SK-N-SH (cell line): ENCODE results near the gene FUT2. TPM values are rescaled to one million over a fixed set of nuclear protein-coding genes. Genes with fewer than 3 reads are reported as not detected.

Source experiments
- CTCF ChIA-PET: fragments of 300-600, 350-600 bp; formaldehyde crosslinking; extraction: SDS; loops from one replicate; lab custom pipeline; 2021; lab: Yijun Ruan, JAX
- POLR2A ChIA-PET: fragments of 350-600 bp; sonication (Branson Sonifier 250); formaldehyde crosslinking; extraction: SDS; loops from one replicate; lab custom pipeline; 2020; ENCODE audit warnings: antibody characterized with exemption, inconsistent platforms; lab: Yijun Ruan, JAX
- DNase-seq: peaks from one replicate; pipeline ENCODE4 v3.0.0; 2012
- H2AFZ ChIP-seq: fragments of 200-600 bp; sonication (generic); 2 replicates; pipeline ENCODE4 v1.8.1; 2016; ENCODE audit warnings: antibody characterized with exemption, mild to moderate bottlenecking, low read depth
- H3F3A ChIP-seq: fragments of 200-600 bp; sonication (generic); replicated peaks from 2 replicates; pipeline ENCODE3; 2016; ENCODE audit warnings: antibody characterized with exemption, mild to moderate bottlenecking; ENCODE audit not compliant: insufficient read depth
- H3K27ac ChIP-seq, 2 experiments: fragments of 200-500 bp in 1 of 2; fragments of 200-600 bp in 1 of 2; sonication (Bioruptor generic) in 1 of 2; sonication (generic), shearing (Covaris generic) in 1 of 2; 2 replicates each; pipeline versions ENCODE4 v1.5.1 to v1.6.1; 2014 to 2016; ENCODE audit warnings: low read depth in 2 of 2, inconsistent platforms in 1 of 2, low read length in 1 of 2, mild to moderate bottlenecking in 1 of 2, mixed read lengths in 1 of 2
- H3K27me3 ChIP-seq: fragments of 200-600 bp; sonication (generic), shearing (Covaris generic); 2 replicates; pipeline ENCODE4 v1.6.1; 2016; ENCODE audit warnings: mixed run types; ENCODE audit not compliant: insufficient read depth
- H3K36me3 ChIP-seq, 2 experiments: fragments of 200-500 bp in 1 of 2; fragments of 200-600 bp in 1 of 2; sonication (Bioruptor generic) in 1 of 2; sonication (generic) in 1 of 2; replicated peaks in 1 of 2; 2 replicates each; pipeline versions ENCODE3 to v1.5.1; 2014 to 2016; ENCODE audit warnings: low read length in 1 of 2, mild to moderate bottlenecking in 1 of 2; ENCODE audit not compliant: insufficient read depth in 2 of 2, control insufficient read depth in 1 of 2
- H3K4me1 ChIP-seq, 2 experiments: fragments of 200-500 bp in 1 of 2; fragments of 200-600 bp in 1 of 2; sonication (Bioruptor generic) in 1 of 2; sonication (generic), shearing (Covaris generic) in 1 of 2; 2 replicates each; pipeline versions ENCODE4 v1.5.1 to v1.6.1; 2014 to 2016; ENCODE audit warnings: low read depth in 1 of 2, low read length in 1 of 2, mixed run types in 1 of 2; ENCODE audit not compliant: insufficient read depth in 2 of 2, control insufficient read depth in 1 of 2
- H3K4me2 ChIP-seq: fragments of 200-600 bp; sonication (generic), shearing (Covaris generic); 2 replicates; pipeline ENCODE4 v1.6.1; 2017; ENCODE audit warnings: mixed run types
- H3K4me3 ChIP-seq, 2 experiments: fragments of 200-500 bp in 1 of 2; fragments of 200-600 bp in 1 of 2; sonication (Bioruptor generic) in 1 of 2; sonication (generic), shearing (Covaris generic) in 1 of 2; 2 replicates each; pipeline versions ENCODE4 v1.5.1 to v1.8.1; 2014 to 2016; ENCODE audit warnings: low read depth in 2 of 2, inconsistent platforms in 1 of 2, low read length in 1 of 2, mild to moderate bottlenecking in 1 of 2, mixed read lengths in 1 of 2, moderate library complexity in 1 of 2
- H3K79me2 ChIP-seq: fragments of 200-600 bp; sonication (generic); 2 replicates; pipeline ENCODE4 v1.8.1; 2017; ENCODE audit warnings: mild to moderate bottlenecking; ENCODE audit not compliant: insufficient read depth
- H3K9ac ChIP-seq: fragments of 200-600 bp; sonication (generic); 2 replicates; pipeline ENCODE4 v1.6.1; 2017; ENCODE audit warnings: mixed run types
- H3K9me2 ChIP-seq: fragments of 200-600 bp; sonication (generic); 2 replicates; pipeline ENCODE4 v1.6.1; 2017; ENCODE audit warnings: mixed run types
- H3K9me3 ChIP-seq: fragments of 200-600 bp; sonication (generic); 2 replicates; pipeline ENCODE4 v1.6.1; 2017; ENCODE audit warnings: mixed run types, mild to moderate bottlenecking, moderate library complexity
- H4K20me1 ChIP-seq: fragments of 200-600 bp; sonication (generic); 2 replicates; pipeline ENCODE4 v1.6.1; 2017; ENCODE audit warnings: mild to moderate bottlenecking, mixed run types; ENCODE audit not compliant: insufficient read depth
- EZH2phosphoT487 ChIP-seq: fragments of 200-600 bp; sonication (generic); IDR thresholded peaks from 2 replicates; pipeline ENCODE4 v1.6.1; 2017; ENCODE audit warnings: low read depth, mixed run types, mild to moderate bottlenecking, antibody characterized with exemption, moderate library complexity, borderline replicate concordance
- FOSL2 ChIP-seq: IDR thresholded peaks from 2 replicates; pipeline ENCODE4 v1.4.0; 2012; ENCODE audit warnings: low read depth, mild to moderate bottlenecking, moderate library complexity, borderline replicate concordance
- FOXJ3 ChIP-seq: sonication (generic); formaldehyde crosslinking; IDR thresholded peaks from 2 replicates; pipeline ENCODE4 v1.5.1; 2020; ENCODE audit warnings: mild to moderate bottlenecking, missing genetic modification reagents
- GABPA ChIP-seq: IDR thresholded peaks from 2 replicates; pipeline ENCODE4 v1.4.0; 2012; ENCODE audit warnings: low read depth, mild to moderate bottlenecking
- GATA2 ChIP-seq: sonication (generic); formaldehyde crosslinking; IDR thresholded peaks from 2 replicates; pipeline ENCODE4 v1.5.0; 2020; ENCODE audit warnings: mild to moderate bottlenecking, missing genetic modification reagents
- NRF1 ChIP-seq: IDR thresholded peaks from 2 replicates; pipeline ENCODE4 v1.6.1; 2012; ENCODE audit warnings: low read depth, mild to moderate bottlenecking, low read length
- RAD21 ChIP-seq: IDR thresholded peaks from 2 replicates; pipeline ENCODE4 v1.6.1; 2012; ENCODE audit warnings: mild to moderate bottlenecking, low read length
- RCOR1 ChIP-seq: fragments of 150-350 bp; IDR thresholded peaks from 2 replicates; pipeline ENCODE4 v1.6.1; 2017; ENCODE audit warnings: antibody characterized with exemption, low read length
- SMC3 ChIP-seq: IDR thresholded peaks from 2 replicates; pipeline ENCODE4 v1.6.1; 2012; ENCODE audit warnings: low read depth, low read length, improper control_type of control experiment
- TAF1 ChIP-seq: IDR thresholded peaks from 2 replicates; pipeline ENCODE4 v1.6.1; 2012; ENCODE audit warnings: low read depth, mild to moderate bottlenecking, low read length, moderate library complexity, borderline replicate concordance
- TEAD4 ChIP-seq: IDR thresholded peaks from 2 replicates; pipeline ENCODE4 v1.4.0; 2012; ENCODE audit warnings: mild to moderate bottlenecking, borderline replicate concordance; ENCODE audit not compliant: insufficient read depth
- YY1 ChIP-seq: IDR thresholded peaks from 2 replicates; pipeline ENCODE4 v1.4.0; 2012; ENCODE audit warnings: low read depth, mild to moderate bottlenecking
- WGBS: methylation state at CpG from one replicate; pipeline ENCODE4 v1.1.6; 2017; ENCODE audit warnings: low lambda C conversion rate; 5-methylcytosine and 5-hydroxymethylcytosine counted together
- polyA plus RNA-seq, 3 experiments: library from polyadenylated mRNA; depleted of rRNA; stranded (reverse); fragments of >200 nt; gene quantifications; 2 replicates each; pipeline ENCODE4 v1.2.3, GENCODE V29; 2012
- TF ChIP-seq, protein P1 (sequence below): fragments of 150-350 bp; IDR thresholded peaks from 2 replicates; pipeline ENCODE4 v1.6.1; 2017; ENCODE audit warnings: antibody characterized with exemption, low read length, low read depth, borderline replicate concordance
- TF ChIP-seq, protein P2 (sequence below): fragments of 200-600 bp; sonication (generic); IDR thresholded peaks from 2 replicates; pipeline ENCODE4 v1.6.1; 2017; ENCODE audit warnings: antibody characterized with exemption, mild to moderate bottlenecking, moderate library complexity
- TF ChIP-seq, protein P3 (sequence below): IDR thresholded peaks from 2 replicates; pipeline ENCODE4 v1.4.0; 2012; ENCODE audit warnings: low read depth, borderline replicate concordance

Gene FUT2
- polyA plus RNA-seq, 1 of the 3 experiments (the other 2 are of a cell fraction): not detected

DNA sequence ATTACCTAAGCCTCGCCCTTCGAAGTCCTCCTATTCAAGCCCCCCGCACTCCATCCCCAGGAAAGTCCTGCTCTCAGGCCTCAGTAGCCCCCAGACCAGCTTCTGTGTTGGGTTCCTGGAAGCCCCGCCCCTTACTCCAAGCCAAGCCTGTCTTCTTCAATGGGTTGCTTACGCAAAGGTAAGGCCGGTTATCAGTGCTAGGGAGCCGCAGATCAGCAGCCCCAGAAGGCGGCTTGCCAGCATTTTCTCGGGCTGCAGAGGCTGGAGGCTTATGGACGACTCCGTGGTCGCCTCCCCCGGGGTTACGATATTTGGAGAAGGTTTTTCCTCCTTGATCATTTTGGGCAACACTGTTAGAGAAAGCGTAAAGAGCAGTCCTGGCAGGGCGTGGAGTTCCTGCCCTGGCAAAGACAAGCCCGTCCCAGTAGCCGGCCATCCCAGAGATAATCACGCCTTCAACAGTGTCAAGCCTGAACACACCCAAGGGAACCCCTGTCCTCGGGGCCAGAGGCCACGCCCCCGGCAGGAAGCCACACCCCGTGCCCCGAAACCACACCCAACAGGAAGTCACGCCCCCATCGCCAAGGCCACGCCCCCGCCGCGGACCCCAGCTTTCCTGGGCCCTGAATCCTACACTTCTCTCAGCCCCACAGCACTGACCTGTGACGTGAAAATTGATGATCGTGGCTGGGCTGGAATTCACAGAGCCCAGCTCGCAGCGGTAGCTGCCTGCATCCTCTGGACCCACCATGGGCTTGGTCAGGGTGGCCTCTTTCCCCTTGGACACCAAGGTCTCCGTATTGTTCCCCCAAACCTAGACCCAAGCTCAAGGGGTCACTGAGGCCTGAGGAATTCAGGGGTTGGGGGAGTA, 45.6 kb downstream of the FUT2 start:
- Histone ChIP-seq H3K36me3 (no peaks in the 10 kb centered on the region), H3K4me1 (peaks cover 0 to 16% of the 10 kb centered on the region in 2 experiments; a peak in 1 of 4 replicates), H3K79me2 (no peaks in the 10 kb centered on the region), H4K20me1 (no peaks in the 10 kb centered on the region), H3F3A (peaks cover 7% of the 10 kb centered on the region), H3K27ac (no peak overlapping the region), H3K4me3 (no peak overlapping the region), H3K9ac (no peak overlapping the region), H3K9me3 (no peaks in the 10 kb centered on the region), H2AFZ (no peak overlapping the region), H3K4me2 (no peak overlapping the region), H3K9me2 (no peaks in the 10 kb centered on the region), H3K27me3 (no peaks in the 10 kb centered on the region)
- POLR2A ChIA-PET: no interaction called here
- 82% methylated on average over 28 of the region's 35 CpGs for WGBS
- DNase-seq: peak; percentile 81
- CTCF ChIA-PET: interaction anchor here (0.6 kb wide), 1 partner anchor 160 kb away, joined by 3 read pairs; no protein-coding TSS in a partner anchor
- TF ChIP-seq, protein P1, sequence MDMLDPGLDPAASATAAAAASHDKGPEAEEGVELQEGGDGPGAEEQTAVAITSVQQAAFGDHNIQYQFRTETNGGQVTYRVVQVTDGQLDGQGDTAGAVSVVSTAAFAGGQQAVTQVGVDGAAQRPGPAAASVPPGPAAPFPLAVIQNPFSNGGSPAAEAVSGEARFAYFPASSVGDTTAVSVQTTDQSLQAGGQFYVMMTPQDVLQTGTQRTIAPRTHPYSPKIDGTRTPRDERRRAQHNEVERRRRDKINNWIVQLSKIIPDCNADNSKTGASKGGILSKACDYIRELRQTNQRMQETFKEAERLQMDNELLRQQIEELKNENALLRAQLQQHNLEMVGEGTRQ: no peak
- TF ChIP-seq YY1: no peak
- TF ChIP-seq TAF1: no peak
- TF ChIP-seq GATA2: no peak
- no peak for TF ChIP-seq SMC3
- no peak for TF ChIP-seq EZH2phosphoT487
- no peak for TF ChIP-seq TEAD4
- TF ChIP-seq FOSL2: no peak
- no peak for TF ChIP-seq RCOR1
- TF ChIP-seq, protein P2, sequence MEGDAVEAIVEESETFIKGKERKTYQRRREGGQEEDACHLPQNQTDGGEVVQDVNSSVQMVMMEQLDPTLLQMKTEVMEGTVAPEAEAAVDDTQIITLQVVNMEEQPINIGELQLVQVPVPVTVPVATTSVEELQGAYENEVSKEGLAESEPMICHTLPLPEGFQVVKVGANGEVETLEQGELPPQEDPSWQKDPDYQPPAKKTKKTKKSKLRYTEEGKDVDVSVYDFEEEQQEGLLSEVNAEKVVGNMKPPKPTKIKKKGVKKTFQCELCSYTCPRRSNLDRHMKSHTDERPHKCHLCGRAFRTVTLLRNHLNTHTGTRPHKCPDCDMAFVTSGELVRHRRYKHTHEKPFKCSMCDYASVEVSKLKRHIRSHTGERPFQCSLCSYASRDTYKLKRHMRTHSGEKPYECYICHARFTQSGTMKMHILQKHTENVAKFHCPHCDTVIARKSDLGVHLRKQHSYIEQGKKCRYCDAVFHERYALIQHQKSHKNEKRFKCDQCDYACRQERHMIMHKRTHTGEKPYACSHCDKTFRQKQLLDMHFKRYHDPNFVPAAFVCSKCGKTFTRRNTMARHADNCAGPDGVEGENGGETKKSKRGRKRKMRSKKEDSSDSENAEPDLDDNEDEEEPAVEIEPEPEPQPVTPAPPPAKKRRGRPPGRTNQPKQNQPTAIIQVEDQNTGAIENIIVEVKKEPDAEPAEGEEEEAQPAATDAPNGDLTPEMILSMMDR: no peak
- TF ChIP-seq GABPA: no peak
- TF ChIP-seq, all 33 proteins: peak for 0

DNA sequence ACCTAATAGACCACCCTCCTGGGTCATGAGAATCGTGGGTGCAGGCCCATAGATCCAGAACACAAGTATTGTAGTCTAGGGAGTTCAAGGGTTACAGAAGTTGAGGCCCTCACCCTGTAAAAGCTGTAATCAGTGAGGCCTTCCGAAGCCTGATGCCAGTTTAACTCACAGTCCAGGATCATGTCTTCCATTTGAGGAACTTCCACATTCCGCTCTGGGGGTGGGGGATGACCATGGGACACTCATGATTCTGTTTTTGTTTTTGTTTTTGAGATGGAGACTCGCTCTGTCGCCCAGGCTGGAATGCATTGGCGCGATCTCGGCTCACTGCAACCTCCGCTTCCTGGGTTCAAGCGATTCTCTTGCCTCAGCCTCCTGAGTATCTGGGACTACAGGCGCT, 46.3 kb downstream of the FUT2 start:
- Histone ChIP-seq H4K20me1 (no peaks in the 10 kb centered on the region), H3K79me2 (no peaks in the 10 kb centered on the region), H3K4me1 (peaks cover 0 to 16% of the 10 kb centered on the region in 2 experiments; a peak in 1 of 4 replicates), H3K9me2 (no peaks in the 10 kb centered on the region), H3K27ac (no peak overlapping the region), H2AFZ (no peak overlapping the region), H3K36me3 (no peaks in the 10 kb centered on the region), H3K9me3 (no peaks in the 10 kb centered on the region), H3K27me3 (no peaks in the 10 kb centered on the region), H3K4me3 (no peak overlapping the region), H3K4me2 (no peak overlapping the region), H3K9ac (no peak overlapping the region), H3F3A (peaks cover 7% of the 10 kb centered on the region)
- POLR2A ChIA-PET: no interaction called here
- TF ChIP-seq RAD21 (no peak), FOXJ3 (no peak), FOSL2 (no peak), NRF1 (no peak)
- TF ChIP-seq, protein P1: no peak
- TF ChIP-seq, protein P2: no peak
- TF ChIP-seq, protein P3, sequence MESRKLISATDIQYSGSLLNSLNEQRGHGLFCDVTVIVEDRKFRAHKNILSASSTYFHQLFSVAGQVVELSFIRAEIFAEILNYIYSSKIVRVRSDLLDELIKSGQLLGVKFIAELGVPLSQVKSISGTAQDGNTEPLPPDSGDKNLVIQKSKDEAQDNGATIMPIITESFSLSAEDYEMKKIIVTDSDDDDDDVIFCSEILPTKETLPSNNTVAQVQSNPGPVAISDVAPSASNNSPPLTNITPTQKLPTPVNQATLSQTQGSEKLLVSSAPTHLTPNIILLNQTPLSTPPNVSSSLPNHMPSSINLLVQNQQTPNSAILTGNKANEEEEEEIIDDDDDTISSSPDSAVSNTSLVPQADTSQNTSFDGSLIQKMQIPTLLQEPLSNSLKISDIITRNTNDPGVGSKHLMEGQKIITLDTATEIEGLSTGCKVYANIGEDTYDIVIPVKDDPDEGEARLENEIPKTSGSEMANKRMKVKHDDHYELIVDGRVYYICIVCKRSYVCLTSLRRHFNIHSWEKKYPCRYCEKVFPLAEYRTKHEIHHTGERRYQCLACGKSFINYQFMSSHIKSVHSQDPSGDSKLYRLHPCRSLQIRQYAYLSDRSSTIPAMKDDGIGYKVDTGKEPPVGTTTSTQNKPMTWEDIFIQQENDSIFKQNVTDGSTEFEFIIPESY: no peak
- CTCF ChIA-PET: no interaction called here
- WGBS: 82% methylated on average over 11 of the region's 11 CpGs
- DNase-seq: no peak
